HS-27A (cell line): ENCODE measurements around the gene INPP4B.

Experiments used
- DNase-seq: peaks from one replicate; pipeline ENCODE4 v3.0.0-alpha.2; 2012; ENCODE audit warnings: low read depth, missing footprints

The INPP4B gene

DNA sequence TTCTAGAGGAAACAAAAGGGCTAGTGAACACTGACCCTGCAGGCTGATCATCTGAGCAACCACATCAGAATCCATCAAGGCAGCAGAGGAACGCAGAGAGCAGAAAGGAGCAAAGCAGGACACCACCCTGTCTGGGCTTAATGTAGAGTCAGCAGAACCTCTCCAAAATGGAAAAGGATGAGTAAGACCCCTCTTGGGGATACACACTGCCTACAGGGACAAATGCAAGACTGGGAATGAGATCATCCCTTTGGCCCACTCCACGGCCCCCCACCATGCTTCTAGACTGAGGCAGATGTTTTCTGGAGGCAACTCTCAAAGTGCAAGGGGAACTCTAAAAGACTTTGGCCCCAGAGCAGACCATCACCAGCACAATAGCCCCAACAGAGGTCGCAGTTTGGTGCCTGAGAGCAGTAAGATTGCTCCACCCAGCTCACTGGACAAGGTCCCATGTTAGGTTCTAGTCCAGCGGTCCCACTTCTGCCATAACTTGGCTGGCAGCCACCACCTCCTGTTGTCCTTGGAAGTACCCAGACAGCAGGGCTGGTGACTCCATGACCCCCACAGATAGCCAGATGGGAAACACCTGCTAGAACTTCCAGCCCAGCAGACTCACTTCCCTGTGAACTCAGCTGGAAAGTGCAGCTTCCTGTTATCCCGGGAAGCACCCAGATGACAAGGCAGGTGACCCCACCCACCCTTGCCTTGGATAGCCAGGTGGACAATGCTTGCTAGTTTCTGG, 372.7 kb downstream of the INPP4B start:
- no peak for DNase-seq

GRCh38 chr4:142467088-142467487, 379.0 kb downstream of the INPP4B start:
- DNase-seq: no peak

DNA sequence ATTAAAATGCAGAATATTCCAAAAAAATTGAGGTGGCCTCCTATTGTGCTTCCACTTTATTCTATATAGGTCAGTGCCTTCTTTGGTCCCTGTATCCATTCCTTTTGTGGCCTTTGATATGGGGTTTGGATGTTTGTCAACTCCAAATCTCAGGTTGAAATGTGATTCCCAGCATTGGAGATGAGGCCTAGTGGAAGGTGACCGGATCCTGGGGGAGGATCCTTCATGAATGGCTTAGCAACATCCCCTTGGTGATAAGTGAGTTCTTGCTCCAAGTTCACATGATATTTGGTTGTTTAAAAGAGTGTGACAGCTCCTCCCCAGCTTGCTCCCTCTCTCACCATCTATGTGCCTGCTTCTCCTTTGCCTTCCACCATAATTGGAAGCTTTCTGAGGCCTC, 380.6 kb downstream of the INPP4B start:
- no peak for DNase-seq

GRCh38 chr4:142463206-142463605, 382.9 kb downstream of the INPP4B start:
- no peak for DNase-seq

- DNase-seq: no peak
Measured at GRCh38 chr4:142452161-142452855, 393.8 kb downstream of the INPP4B start.

DNA sequence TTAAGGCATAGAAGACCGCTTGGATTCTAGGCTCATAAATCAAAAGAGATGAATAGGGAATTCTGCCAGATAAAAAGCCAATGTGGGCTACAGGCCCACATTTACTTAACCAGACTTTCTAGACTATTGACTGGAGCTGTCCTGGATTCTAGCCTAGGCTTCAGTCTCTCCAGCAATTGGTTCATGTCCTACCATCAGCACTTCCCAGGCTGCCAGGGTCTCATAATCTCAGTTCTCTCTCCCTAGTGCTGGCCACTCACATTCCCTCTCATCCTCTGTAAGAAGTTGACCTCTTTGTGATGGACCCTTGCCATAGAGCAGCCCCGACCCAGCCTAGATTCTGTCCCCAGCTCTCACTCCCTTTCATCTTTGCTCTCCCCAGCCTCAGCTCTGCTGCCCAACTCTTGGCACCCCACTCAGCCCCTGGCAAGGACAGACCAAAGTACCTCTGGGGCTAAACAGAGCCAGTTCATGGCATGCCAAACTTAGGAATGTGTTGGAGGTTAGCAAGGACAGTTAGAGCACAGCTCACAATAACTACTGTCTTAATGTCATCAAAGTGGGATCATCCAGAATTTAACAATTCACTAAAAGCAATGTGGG, 396.2 kb downstream of the INPP4B start:
- DNase-seq: no peak

DNA sequence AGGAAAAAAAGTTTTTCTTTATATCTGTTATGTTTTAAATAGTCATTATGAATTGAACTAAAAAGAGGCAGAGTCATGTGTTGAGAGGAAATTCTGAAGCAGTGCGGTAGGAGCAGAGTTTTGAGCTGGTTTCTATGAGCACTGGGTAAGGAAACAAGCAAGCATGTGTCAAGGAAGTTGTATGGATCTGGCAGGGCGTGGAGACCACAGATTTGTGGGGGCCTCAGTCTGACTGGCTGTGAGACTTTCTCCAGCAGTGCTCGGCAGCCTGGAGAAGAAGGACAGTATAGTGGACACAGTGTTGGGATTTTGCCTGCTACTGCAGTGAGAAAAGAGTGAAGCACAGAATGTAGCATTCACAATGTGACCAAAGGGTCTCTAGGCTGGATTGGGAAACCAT, 399.1 kb downstream of the INPP4B start:
- DNase-seq: no peak

DNA sequence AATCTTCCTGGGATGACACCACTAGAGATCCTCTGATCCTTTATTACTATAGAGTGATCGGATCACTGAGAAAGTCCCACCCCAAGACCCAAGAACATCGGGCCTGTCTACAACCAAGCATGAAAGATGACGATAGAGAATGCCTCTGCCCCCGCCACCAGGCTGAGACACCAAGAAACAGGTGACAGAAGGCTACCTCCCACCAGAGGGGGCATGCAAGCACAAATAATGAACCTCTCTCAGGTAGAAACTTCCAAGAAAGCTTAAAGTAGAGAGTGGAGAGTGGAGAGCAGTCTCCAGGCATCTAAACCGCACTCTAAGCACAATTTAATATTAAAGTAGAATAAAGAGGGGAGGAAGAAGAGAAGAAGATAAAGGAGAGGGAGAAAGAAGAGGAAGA, 402.6 kb downstream of the INPP4B start:
- no peak for DNase-seq

DNA sequence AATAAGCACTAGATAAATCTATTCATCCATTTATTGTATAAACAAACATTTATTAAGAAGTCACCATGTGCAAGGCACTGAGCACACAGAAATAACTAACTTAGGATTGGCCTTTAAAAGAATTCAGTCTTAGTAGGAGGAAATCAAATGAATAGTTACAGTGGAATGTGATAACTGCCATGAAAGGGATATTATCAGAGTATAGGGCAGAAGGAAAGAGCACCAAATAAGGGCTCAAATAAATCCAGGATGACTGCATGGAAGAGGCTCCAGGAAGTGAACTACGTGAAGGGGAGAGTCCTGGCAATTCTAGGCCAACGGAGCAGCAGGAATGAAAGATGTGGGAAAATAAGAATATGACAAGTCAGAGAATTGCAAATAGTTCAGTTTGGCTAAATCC, 406.0 kb downstream of the INPP4B start:
- no peak for DNase-seq

DNA sequence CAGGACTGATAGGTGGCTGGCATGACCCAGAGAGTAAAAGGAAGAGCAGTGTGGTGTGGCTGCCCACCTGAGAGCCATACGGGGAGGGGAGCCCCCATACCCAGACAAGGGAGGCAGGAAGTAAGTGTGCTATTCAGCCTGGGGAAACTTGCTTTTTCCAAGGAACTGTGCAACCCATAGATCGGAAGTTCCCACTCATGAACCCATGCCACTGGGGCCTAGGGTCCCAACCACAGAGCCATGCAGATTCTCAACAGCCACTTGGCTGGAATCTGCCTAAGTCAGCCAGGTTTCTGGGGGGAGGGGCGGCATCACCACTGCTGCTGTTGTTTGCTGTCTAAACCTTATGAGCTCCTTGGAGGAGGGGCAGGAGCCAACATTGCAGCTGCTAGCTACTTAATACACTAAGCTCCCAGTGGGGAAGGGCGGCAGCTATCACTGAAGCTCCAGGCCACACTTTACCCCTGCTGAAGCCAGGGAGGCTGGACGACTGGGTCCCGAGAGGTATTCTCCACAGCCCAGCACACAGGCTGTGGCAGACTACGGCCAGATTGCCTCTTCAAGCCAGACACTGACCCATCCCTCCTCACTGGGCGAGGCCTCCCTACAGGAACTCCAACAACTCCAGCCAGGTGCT, 410.4 kb downstream of the INPP4B start:
- DNase-seq: no peak

DNA sequence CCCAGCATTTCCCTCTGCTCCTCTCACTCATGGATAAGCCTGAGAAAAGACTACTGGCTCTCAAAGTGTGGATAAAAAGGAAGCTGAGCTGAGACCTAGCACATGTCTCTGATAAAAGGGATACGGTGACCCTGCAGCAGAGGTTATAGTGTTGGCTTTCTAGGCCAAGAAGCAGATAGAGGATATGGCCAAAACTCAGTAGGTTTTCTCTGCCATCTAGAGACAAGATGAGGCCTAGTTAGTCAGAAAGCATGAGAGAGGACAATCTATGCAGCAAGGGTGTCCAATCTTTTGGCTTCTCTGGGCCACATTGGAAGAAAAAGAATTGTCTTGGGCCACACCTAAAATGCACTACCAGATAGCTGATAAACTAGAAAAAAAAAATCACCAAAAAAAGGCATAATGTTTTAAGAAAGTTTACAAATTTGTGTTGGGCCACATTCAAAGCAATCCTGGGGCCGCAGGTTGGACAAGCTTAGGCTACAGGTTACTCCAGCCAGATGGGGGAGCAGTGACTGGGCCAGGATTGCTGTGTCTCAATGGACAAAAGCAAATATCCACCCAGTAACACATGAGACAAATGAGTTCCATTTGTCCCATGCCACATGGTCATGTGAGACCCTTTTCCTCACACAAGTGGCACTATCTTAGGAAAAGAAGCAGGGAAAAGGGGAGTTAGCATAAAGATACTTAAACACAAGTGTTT, 411.4 kb downstream of the INPP4B start:
- no peak for DNase-seq

DNA sequence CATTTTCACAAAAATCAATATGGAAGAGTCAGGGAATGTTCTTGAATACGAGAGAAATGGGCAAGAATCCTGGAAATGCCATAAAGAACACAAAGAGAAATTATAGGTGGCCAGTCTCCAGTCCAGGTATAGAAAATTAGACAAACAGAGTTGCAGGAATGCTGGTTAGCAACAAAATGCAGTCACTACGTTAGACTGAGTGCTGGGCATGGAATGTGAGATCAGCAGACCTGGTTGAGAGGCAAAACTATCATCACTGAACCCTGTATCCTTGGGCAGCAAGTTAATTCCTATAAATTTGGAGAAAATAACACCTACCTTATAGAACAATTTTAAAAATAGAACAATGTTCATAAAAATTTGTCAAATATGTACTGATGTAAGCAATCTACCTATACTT, 417.4 kb downstream of the INPP4B start:
- no peak for DNase-seq

DNA sequence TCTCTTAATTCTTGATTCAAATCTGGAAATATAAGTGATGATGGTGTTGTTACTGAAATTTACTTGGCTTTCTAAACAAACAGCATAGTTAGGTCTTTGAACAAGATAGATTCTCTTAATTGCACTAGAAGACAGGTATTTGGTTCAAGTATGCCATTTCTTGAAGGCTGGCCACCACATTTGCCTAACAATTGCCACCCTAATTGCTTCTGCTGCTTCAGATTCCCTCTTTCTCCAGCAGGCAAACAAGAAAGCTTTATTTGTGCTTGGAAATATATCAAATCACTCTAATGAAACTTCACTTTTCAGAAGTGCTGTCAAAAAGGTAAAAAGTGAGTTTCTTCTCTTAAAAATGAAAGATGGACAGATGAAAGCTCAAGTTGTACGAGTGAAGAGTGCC, 418.6 kb downstream of the INPP4B start:
- no peak for DNase-seq

GRCh38 chr4:142423861-142424260, 422.2 kb downstream of the INPP4B start:
- DNase-seq: no peak

- DNase-seq: no peak
Measured at GRCh38 chr4:142420311-142421095, 425.6 kb downstream of the INPP4B start.

DNA sequence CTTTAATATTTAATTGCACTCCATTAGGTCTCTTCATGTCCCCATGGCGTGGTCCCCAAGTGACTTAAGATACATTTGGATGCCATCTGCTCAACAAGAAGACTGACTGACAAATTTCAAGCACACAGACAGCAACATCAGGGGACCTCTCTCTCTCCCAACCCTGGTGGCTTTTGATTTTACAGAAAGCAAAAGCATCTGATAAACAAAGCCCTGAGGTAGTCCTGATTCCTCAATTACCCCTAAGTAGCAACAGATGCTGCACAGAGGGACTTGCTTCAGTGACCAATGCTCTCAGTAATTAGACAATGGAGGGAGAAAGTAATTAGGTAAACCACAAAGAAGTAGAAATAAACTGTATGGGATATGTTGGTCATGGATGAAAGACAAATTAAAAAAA, 426.4 kb downstream of the INPP4B start:
- no peak for DNase-seq

DNA sequence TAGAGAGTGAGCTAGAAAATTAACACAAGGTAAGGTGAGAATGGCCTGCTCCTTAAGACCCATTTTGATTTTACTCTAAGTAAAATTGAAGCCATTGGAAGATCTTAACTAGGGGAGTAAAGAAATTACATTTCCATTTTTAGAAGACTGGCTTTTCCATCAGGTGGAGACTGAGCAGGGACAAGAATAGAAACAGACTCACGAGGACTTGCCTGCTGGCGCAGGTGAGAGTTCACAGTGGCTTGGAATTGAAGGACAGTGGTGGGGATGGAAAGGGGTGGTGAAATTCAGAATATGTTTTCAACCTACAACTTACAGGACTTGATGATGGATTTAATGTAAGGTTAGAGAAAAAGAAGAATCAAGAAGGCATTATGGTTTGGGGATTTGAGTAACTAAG, 427.4 kb downstream of the INPP4B start:
- DNase-seq: no peak

DNA sequence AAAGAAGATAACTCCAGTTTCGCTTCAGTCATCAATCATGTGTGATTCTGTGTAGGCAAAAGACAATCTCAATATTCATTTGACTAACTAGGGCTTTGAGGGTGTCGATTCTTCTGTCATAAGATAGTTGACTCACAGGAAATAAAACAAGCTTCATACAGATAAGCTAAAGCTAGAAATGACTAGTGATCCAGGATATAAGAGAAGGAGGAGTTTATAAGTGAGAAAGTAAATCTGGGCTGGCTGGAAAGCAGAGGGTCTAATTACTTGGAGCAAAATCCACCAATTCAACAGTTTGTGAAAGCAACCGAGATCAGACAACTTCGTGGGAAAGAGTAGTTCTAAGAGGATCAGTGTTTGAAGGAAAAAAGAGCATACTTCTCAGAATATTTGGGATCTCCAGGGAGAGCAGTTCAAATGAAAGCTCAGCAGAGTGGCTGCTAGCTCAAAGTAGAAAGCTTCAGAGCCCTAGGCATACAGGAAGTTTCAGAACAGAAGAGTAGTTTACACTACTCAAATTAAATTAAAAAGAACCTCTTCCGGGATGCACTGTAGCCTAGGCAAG, 429.3 kb downstream of the INPP4B start:
- no peak for DNase-seq

DNA sequence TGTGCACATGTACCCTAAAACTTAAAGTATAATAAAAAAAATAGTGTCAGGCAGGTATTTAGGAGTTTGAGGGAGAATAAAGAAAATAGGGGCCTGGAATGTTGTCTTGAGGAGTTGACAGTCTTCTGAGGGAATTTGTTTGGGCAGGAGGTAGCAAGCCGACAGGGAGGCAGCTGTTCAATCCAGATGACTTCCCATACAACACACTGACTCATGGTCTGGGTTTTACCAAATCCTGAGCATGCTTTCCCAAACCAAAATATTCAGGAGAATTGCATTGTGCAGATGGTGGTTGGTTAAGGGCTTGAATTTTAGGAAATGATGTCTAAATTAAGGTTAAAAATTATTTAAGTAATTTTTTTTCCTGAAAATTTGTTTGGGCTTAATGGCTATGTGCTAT, 430.0 kb downstream of the INPP4B start:
- DNase-seq: peak; percentile 59

GRCh38 chr4:142414366-142414990, 431.6 kb downstream of the INPP4B start:
- no peak for DNase-seq

GRCh38 chr4:142413485-142413884, 432.6 kb downstream of the INPP4B start:
- no peak for DNase-seq
